ENCODE measurements around the gene DMGDH.
"Not testable (repeated sequence)": the region's sequence is repeated elsewhere in the genome, so short reads cannot be mapped to it uniquely, and the experiment has no call there.

DMGDH gene

GRCh38 chr5:79008362-79008761 lies 61.1 kb downstream of the DMGDH start:
- no peak for DNase-seq

- DNase-seq: no peak
Observed at GRCh38 chr5:79007872-79008271, 61.6 kb downstream of the DMGDH start.

- DNase-seq: no peak
Observed at GRCh38 chr5:79005936-79006631, 63.4 kb downstream of the DMGDH start.

DNA sequence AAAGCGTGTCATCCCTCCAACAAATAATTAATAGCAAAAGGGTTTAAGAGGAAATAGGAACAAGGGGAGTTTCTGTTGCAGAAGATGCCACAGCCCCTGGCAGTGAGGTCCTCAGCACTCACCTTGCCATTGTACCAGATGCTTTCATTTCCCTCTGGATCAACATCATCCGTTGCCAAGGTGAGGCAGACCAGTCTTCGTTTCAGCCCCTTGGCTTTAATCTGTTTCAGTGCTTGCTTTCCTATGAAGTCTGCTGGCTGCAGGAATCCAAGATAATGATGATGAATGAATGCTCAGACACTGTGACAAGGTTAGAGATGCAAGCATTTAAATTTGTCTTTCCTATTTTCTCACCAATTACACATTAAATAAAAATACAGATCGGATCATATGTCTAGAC lies 64.3 kb downstream of the DMGDH start:
- no peak for DNase-seq

GRCh38 chr5:79002374-79002773 lies 67.1 kb downstream of the DMGDH start:
- DNase-seq: no peak

GRCh38 chr5:79001471-79001870 lies 68.0 kb downstream of the DMGDH start:
- no peak for DNase-seq

DNA sequence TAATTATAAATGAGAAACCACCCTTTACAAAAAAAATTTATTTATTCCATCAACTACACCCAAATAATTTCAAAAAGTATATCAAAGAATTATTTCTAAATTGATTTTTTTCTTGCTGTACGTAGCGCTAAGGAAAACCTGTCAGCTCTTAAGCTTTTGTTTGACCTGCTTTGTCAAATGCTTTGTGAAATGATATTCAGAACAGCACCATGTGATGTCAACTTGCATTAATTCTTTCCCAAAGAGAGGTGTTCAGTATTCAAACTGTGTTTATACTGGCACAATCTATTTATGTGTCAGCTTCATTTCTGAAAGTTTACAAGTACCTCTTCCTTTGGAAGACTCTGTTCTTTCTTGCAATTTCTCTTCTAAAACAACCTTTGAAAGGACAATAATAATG lies 72.4 kb downstream of the DMGDH start:
- no peak for DNase-seq

- no peak for DNase-seq
Observed at GRCh38 chr5:78995521-78996007, 73.9 kb downstream of the DMGDH start.

GRCh38 chr5:78993165-78993564 lies 76.3 kb downstream of the DMGDH start:
- DNase-seq: no peak

DNA sequence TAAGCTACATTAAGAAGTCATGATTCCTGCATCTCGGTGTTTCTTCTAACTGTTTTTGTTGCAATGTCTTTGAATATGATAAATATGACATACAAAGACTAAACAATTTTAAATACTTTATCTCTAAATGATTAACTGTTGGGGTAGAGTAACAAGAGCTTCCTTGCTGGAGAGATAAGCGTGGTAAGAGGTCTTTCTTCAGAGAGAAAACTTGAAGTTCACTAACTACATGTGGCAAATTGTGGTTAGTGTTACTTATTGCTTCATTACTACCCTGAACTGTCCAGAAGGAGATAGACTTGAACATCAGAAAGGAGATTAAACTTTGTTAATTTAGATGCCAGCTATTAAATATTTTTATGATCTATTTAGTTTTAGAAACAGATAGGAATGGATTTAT lies 77.3 kb downstream of the DMGDH start:
- DNase-seq: no peak

DNA sequence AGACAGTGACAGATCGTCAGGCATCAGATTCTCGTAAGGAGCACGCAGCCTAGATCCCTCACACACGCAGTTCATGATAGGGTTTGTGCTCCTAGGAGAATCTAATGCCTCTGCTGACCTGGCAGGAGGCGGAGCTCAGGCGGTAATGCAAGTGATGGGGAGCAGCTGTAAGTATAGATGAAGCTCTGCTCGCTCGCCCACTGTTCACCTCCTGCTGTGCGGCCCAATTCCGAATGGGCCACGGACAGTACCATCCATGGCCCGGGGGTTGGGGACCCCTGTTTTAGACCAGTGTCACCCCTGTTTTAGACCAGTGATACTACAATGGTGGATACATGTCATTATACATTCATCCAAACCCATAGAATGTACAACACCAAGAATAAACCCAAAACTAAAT lies 80.4 kb downstream of the DMGDH start:
- DNase-seq: no peak

- DNase-seq: peak; percentile 72
Observed at GRCh38 chr5:78985725-78986223, 83.7 kb downstream of the DMGDH start.

DNA sequence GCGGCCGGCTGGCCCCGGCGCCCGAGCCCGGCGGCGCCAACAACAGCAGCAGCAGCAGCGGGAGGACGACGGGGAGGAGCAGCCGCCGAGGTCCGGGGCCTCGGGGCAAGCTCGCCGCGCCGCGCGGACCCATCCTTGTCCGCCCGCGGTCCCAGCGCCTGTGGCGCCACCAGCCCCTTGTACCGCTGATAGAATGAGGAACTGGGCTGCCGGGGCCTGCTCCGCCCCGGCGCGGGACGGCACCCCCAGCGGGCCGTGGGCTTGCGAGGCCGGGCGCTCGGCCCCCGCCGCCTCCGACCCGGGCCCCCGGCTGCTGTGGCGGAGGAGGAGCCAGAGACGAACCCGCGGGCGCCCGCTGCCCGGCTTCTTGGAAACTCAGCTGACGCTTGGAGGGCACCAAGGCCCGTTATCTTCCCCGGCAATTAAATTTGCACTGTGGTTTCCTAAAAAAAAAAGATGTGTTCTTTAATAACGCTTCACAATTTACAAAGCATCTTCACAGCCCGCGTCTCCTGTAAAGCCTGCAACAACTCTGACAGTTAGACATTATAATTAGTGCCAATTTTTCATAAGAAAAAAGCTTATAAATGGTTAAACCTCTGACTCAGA lies 84.3 kb downstream of the DMGDH start, which contains the start of gene ARSB:
TSS of gene ARSB (minus strand) at position 195 of the 609 bp plus-strand sequence. CDS start at position 133, 62 bp downstream.
- DNase-seq: no peak

- peak; percentile 94 for DNase-seq
Observed at GRCh38 chr5:78984439-78985115, 84.9 kb downstream of the DMGDH start.

DNA sequence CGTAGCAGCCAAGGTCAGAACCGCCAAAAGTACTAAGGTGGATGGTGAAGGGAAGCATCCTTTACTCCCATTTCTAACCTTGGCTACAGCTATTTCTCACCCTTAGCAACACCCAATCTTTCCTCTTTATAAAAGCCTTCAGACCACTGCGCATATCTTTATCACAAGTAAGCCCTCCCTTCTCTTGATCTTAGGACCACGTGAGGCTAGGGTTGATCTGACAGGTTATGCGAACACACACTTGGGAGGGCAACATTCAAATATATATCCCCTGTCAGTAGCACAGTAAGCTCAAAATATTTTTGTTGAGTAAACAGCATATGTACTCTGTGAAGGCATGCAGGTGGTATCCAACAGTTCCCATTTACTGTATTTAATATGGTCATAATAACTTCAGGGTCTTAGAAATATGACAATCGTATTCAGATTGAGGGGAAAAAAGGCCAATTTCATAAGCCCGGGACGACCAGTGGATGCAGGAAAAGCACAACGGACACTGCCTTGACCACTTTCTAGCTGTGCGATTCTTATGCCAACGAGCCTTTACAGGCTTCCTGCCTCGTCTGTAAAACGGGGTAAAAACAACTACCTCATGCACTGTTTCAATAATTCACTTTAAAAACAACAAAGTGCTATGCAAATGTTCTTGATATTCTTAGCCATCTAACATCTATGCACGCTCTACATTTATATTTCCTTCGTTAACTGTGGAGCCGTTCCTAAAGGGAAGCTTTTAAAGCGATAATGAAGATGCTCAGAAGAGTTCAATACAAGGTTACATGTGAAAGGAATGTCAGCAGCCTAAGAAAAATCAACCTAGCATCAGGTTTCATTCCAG lies 85.7 kb downstream of the DMGDH start:
- DNase-seq: no peak

DNA sequence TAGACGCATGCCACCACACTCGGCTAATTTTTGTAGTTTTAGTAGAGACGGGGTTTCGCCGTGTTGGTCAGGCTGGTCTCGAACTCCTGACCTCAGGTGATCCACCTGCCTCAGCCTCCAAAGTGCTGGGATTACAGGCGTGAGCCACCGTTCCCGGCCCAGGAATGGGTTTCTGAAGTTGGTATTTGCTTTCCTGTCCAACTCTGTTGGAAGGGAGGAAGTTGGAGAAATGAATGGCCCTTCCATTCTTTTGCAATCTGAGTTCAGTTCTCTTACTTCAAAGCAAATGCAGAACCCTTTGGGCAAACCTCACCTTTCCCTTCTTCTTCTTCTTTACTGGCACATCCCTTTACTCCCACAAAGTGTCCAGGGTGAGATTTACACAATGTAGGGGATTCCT lies 86.3 kb downstream of the DMGDH start:
- not testable (repeated sequence) for DNase-seq

- no peak for DNase-seq
Observed at GRCh38 chr5:78979909-78980308, 89.6 kb downstream of the DMGDH start.

GRCh38 chr5:78979117-78979742 lies 90.2 kb downstream of the DMGDH start:
- DNase-seq: no peak

DNA sequence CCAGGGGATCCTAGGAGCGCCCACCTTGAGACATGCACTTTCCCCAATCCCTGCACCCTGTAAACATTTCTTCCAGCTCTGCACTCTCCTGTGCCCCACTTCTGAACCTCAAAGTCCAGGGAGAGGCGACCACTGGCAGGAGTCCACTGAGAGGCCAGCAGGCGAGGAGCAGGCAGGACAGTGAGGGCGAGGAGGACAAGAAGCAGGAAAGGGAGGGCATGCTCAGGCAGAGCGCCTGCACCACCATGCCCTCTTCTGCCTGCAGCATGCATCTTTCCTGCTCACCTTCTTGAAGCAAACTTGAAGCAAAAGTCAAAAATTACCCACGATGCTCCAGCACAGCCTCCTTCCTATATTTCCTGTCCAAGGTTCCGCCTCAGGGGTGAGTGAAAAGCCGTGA lies 94.4 kb downstream of the DMGDH start:
- DNase-seq: no peak

GRCh38 chr5:78974601-78975000 lies 94.9 kb downstream of the DMGDH start:
- no peak for DNase-seq

- DNase-seq: peak; percentile 22
Observed at GRCh38 chr5:78974011-78974410, 95.5 kb downstream of the DMGDH start.

All from retina (tissue), 1 donor.